GM19324 (cell line): ENCODE measurements around the gene PPP1R36.
"Not testable (repeated sequence)": the region's sequence is repeated elsewhere in the genome, so short reads cannot be mapped to it uniquely, and the experiment has no call there.

Source experiments
- ATAC-seq: cut with Tn5 transposase; IDR thresholded peaks from one replicate; pipeline ENCODE4 v1.9.1; 2021; ENCODE audit warnings: mild to moderate bottlenecking, moderate library complexity; ENCODE audit not compliant: unreplicated experiment, low FRiP score

The PPP1R36 gene

GRCh38 chr14:64517667-64518066 lies 32.1 kb upstream of the PPP1R36 start:
- not testable (repeated sequence) for ATAC-seq

- no peak for ATAC-seq
Observed at GRCh38 chr14:64518229-64518628, 31.5 kb upstream of the PPP1R36 start.

GRCh38 chr14:64520699-64521098 lies 29.1 kb upstream of the PPP1R36 start:
- no peak for ATAC-seq

GRCh38 chr14:64522591-64523355 lies 27.0 kb upstream of the PPP1R36 start:
- ATAC-seq = no peak

- ATAC-seq = no peak
Observed at GRCh38 chr14:64525354-64525753, 24.4 kb upstream of the PPP1R36 start.

- ATAC-seq = no peak
Observed at GRCh38 chr14:64531567-64531966, 18.2 kb upstream of the PPP1R36 start.

GRCh38 chr14:64536488-64537245 lies 13.1 kb upstream of the PPP1R36 start:
- ATAC-seq = no peak

- ATAC-seq = peak; percentile 97
Observed at GRCh38 chr14:64540208-64541202, 9.3 kb upstream of the PPP1R36 start, which contains the start of gene HSPA2. HSPA2 (plus strand) TSS chr14:64540741; CDS start chr14:64540850, 109 bp downstream.

- ATAC-seq = no peak
Observed at GRCh38 chr14:64541261-64541971, 8.3 kb upstream of the PPP1R36 start.

GRCh38 chr14:64541972-64542835 lies 7.6 kb upstream of the PPP1R36 start:
- ATAC-seq = no peak

GRCh38 chr14:64542836-64543201 lies 6.9 kb upstream of the PPP1R36 start:
- ATAC-seq = no peak

GRCh38 chr14:64544607-64545312 lies 5.0 kb upstream of the PPP1R36 start:
- no peak for ATAC-seq

GRCh38 chr14:64549016-64549415 lies 745 bp upstream of the PPP1R36 start:
- ATAC-seq = no peak

- ATAC-seq = no peak
Observed at GRCh38 chr14:64550621-64551333, 1.0 kb downstream of the PPP1R36 start.

- no peak for ATAC-seq
Observed at GRCh38 chr14:64554556-64554955, 4.8 kb downstream of the PPP1R36 start.

GRCh38 chr14:64556526-64556925 lies 6.8 kb downstream of the PPP1R36 start:
- ATAC-seq = no peak

- not testable (repeated sequence) for ATAC-seq
Observed at GRCh38 chr14:64558216-64558615, 8.5 kb downstream of the PPP1R36 start.

- no peak for ATAC-seq
Observed at GRCh38 chr14:64561631-64562030, 11.9 kb downstream of the PPP1R36 start.
